ENCODE measurements around the gene SLC22A24. TPM values are rescaled to one million over a fixed set of nuclear protein-coding genes. Genes with fewer than 3 reads are reported as not detected.

Gene SLC22A24, protein sequence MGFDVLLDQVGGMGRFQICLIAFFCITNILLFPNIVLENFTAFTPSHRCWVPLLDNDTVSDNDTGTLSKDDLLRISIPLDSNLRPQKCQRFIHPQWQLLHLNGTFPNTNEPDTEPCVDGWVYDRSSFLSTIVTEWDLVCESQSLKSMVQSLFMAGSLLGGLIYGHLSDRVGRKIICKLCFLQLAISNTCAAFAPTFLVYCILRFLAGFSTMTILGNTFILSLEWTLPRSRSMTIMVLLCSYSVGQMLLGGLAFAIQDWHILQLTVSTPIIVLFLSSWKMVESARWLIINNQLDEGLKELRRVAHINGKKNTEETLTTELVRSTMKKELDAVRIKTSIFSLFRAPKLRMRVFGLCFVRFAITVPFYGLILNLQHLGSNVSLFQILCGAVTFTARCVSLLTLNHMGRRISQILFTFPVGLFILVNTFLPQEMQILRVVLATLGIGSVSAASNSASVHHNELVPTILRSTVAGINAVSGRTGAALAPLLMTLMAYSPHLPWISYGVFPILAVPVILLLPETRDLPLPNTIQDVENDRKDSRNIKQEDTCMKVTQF
- not detected for total RNA-seq

DNA sequence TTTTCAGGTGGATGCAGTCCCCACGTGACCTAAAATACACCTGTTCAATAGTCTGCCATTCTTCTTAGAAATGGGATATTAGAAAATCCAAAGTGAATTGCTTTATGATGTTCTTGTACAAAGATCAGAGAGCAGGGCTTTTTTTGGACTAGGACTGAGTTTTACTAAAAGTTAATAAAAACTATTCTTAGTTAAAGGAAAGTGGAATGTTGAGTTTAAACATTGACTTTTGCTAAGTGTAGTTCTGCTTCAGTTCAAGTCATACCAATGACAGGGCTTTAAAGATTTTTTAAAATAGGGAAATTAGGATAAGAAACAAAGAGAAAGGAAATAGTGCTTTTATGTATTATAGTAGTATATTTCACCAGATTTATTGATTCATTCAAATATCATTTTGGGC lies at the start of gene SLC22A24:
TSS of gene SLC22A24 (minus strand) at position 101 of the 400 bp plus-strand sequence. CDS start 442 bp downstream, outside the sequence.

Other genes with a start within 250 kb of the SLC22A24 start
- gene CHRM1, start 222.9 kb downstream of the SLC22A24 start, total RNA-seq: 12.8 TPM
- 1.3 TPM for gene SLC22A6, start 159.3 kb downstream of the SLC22A24 start, total RNA-seq
- not detected for gene SLC22A8, start 128.4 kb downstream of the SLC22A24 start, total RNA-seq
- gene SLC22A25, start 99.4 kb upstream of the SLC22A24 start, total RNA-seq: not detected
- not detected for gene SLC22A9, start 225.6 kb upstream of the SLC22A24 start, total RNA-seq